C4-2B (cell line): ENCODE data around the gene SLC25A19.

Source experiments
- CTCF ChIP-seq: fragments of 450-650 bp; conservative IDR thresholded peaks from 2 replicates; pipeline ENCODE4 v1.5.1; 2017; ENCODE audit warnings: mild to moderate bottlenecking
- ZFX ChIP-seq: fragments of 450-650 bp; IDR thresholded peaks from 2 replicates; pipeline ENCODE4 v1.6.1; 2017

GRCh38 chr17:75277664-75278071 is 11.6 kb downstream of the SLC25A19 start:
- TF ChIP-seq CTCF (no peak), ZFX (no peak)
